Liver (tissue), 9 donors: Measurements from ENCODE around the gene MXD4. TPM values are rescaled to one million over a fixed set of nuclear protein-coding genes. Genes with fewer than 3 reads are reported as not detected.

Experiments used
- DNase-seq: peaks from one replicate; pipeline ENCODE4 v3.0.0-alpha.2; 2017; ENCODE audit warnings: low spot score
- H3K27ac ChIP-seq, 2 donors: one replicate each; pipeline ENCODE4 v1.7.0; 2013; ENCODE audit warnings: inconsistent platforms in 2 of 2, low read length in 2 of 2, control low read depth in 1 of 2, low read depth in 1 of 2, mild to moderate bottlenecking in 1 of 2
- H3K27me3 ChIP-seq, 4 donors: one replicate each; pipeline versions ENCODE4 v1.6.1 to v1.7.0; 2013; ENCODE audit warnings: low read length in 3 of 4, inconsistent platforms in 1 of 4, mild to moderate bottlenecking in 1 of 4, moderate library complexity in 1 of 4; ENCODE audit not compliant: control insufficient read depth in 4 of 4, insufficient read depth in 4 of 4
- H3K36me3 ChIP-seq, 4 donors: one replicate each; pipeline versions ENCODE4 v1.6.1 to v1.7.0; 2013; ENCODE audit warnings: low read length in 3 of 4, mild to moderate bottlenecking in 3 of 4, low read depth in 1 of 4, moderate library complexity in 1 of 4; ENCODE audit not compliant: control insufficient read depth in 4 of 4, insufficient read depth in 3 of 4
- H3K4me1 ChIP-seq, 4 donors: one replicate each; pipeline versions ENCODE4 v1.6.1 to v1.7.0; 2013; ENCODE audit warnings: low read length in 3 of 4, mild to moderate bottlenecking in 3 of 4, moderate library complexity in 1 of 4; ENCODE audit not compliant: control insufficient read depth in 4 of 4, insufficient read depth in 4 of 4
- H3K4me3 ChIP-seq, 3 donors: one replicate each; pipeline versions ENCODE4 v1.6.1 to v1.7.0; 2013; ENCODE audit warnings: low read length in 3 of 3, control low read depth in 1 of 3, low read depth in 1 of 3, mild to moderate bottlenecking in 1 of 3
- H3K9ac ChIP-seq, 2 donors: one replicate each; pipeline ENCODE4 v1.7.0; 2013; ENCODE audit warnings: low read length in 2 of 2, mild to moderate bottlenecking in 2 of 2, moderate library complexity in 2 of 2, control low read depth in 1 of 2, low read depth in 1 of 2
- H3K9me3 ChIP-seq, 4 donors: one replicate each; pipeline versions ENCODE4 v1.6.1 to v1.7.0; 2013; ENCODE audit warnings: low read length in 3 of 4; ENCODE audit not compliant: control insufficient read depth in 4 of 4
- ATF3 ChIP-seq: IDR thresholded peaks from 2 replicates; pipeline ENCODE4 v1.6.1; 2016; ENCODE audit warnings: antibody characterized with exemption
- CTCF ChIP-seq: fragments of 150-350 bp; IDR thresholded peaks from 2 replicates; pipeline ENCODE4 v1.5.1; 2017; ENCODE audit warnings: improper control_type of control experiment, low read depth, low read length; ENCODE audit not compliant: missing input control
- EGR1 ChIP-seq, 2 donors: IDR thresholded peaks; 2 replicates each; pipeline ENCODE4 v1.6.1; 2016 to 2018; ENCODE audit warnings: antibody characterized with exemption in 2 of 2, low read depth in 2 of 2
- FOXA1 ChIP-seq: IDR thresholded peaks from 2 replicates; pipeline ENCODE4 v1.6.1; 2016; ENCODE audit warnings: antibody characterized with exemption
- FOXA2 ChIP-seq: IDR thresholded peaks from 2 replicates; pipeline ENCODE4 v1.6.1; 2016; ENCODE audit warnings: antibody characterized with exemption
- GABPA ChIP-seq, 2 donors: IDR thresholded peaks in 1 of 2; conservative IDR thresholded peaks in 1 of 2; 2 replicates each; pipeline ENCODE4 v1.6.1; 2016; ENCODE audit warnings: antibody characterized with exemption in 2 of 2, mild to moderate bottlenecking in 1 of 2, moderate library complexity in 1 of 2
- HNF4A ChIP-seq, 2 donors: conservative IDR thresholded peaks; 2 replicates each; pipeline ENCODE4 v1.6.1; 2016; ENCODE audit warnings: antibody characterized with exemption in 2 of 2, mild to moderate bottlenecking in 2 of 2
- HNF4G ChIP-seq: IDR thresholded peaks from 2 replicates; pipeline ENCODE4 v1.6.1; 2016; ENCODE audit warnings: antibody characterized with exemption
- JUND ChIP-seq, 2 donors: IDR thresholded peaks; 2 replicates each; pipeline ENCODE4 v1.6.1; 2016; ENCODE audit warnings: antibody characterized with exemption in 2 of 2
- NR2F2 ChIP-seq: IDR thresholded peaks from 2 replicates; pipeline ENCODE4 v1.6.1; 2016; ENCODE audit warnings: antibody characterized with exemption
- RAD21 ChIP-seq, 2 donors: IDR thresholded peaks; 2 replicates each; pipeline ENCODE4 v1.6.1; 2016; ENCODE audit warnings: antibody characterized with exemption in 2 of 2, mild to moderate bottlenecking in 2 of 2
- REST ChIP-seq: IDR thresholded peaks from 2 replicates; pipeline ENCODE4 v1.6.1; 2016; ENCODE audit warnings: antibody characterized with exemption, mild to moderate bottlenecking
- SP1 ChIP-seq: IDR thresholded peaks from 2 replicates; pipeline ENCODE4 v1.6.1; 2018; ENCODE audit warnings: antibody characterized with exemption, mild to moderate bottlenecking
- TAF1 ChIP-seq: conservative IDR thresholded peaks from 2 replicates; pipeline ENCODE4 v1.6.1; 2016; ENCODE audit warnings: antibody characterized with exemption, mild to moderate bottlenecking
- YY1 ChIP-seq: IDR thresholded peaks from 2 replicates; pipeline ENCODE4 v1.6.1; 2016; ENCODE audit warnings: antibody characterized with exemption, mild to moderate bottlenecking
- ZBTB33 ChIP-seq: IDR thresholded peaks from 2 replicates; pipeline ENCODE4 v1.6.1; 2016; ENCODE audit warnings: antibody characterized with exemption
- WGBS: extraction: QIAGEN DNeasy Blood & Tissue Kit; methylation state at CpG from one replicate; pipeline ENCODE4 v1.1.7; 2013; 5-methylcytosine and 5-hydroxymethylcytosine counted together
- polyA plus RNA-seq, 2 donors: library from polyadenylated mRNA; stranded (reverse) in 1 of 2; unstranded in 1 of 2; fragments of 200-250 nt in 1 of 2; fragments of >200 nt in 1 of 2; fragmentation: Nextera tagmentation in 1 of 2; extraction: Ambion mirVana in 1 of 2; gene quantifications; one replicate each; pipeline versions ENCODE4 v1.2.1 to v1.2.3, GENCODE V29; 2013 to 2015
- total RNA-seq, 2 donors: library from RNA; depleted of rRNA; stranded (reverse); fragments of >200 nt; gene quantifications; one replicate each; pipeline ENCODE4 v1.2.3, GENCODE V29; 2014
- donor health status: healthy.
- donor health status: healthy.
- donor health status: healthy.
- donor health status: healthy.
- donor health status: healthy.

MXD4 gene
- total and polyA plus RNA-seq, 4 donors: 6.5 to 19.6 (median 15.9) TPM

- no peaks in the 10 kb centered on the region for H3K36me3 ChIP-seq
- TF ChIP-seq NR2F2 (no peak), JUND (IDR thresholded peaks at IDR 0.05) (no peak), CTCF (no peak), FOXA2 (no peak), TAF1 (no peak)
- H3K9ac ChIP-seq: no peak overlapping the region
- no peaks in the 10 kb centered on the region for H3K27me3 ChIP-seq
- 78% methylated on average over 24 of the region's 24 CpGs for WGBS
- no peak overlapping the region for H3K27ac ChIP-seq
- H3K9me3 ChIP-seq: no peaks in the 10 kb centered on the region
- H3K4me3 ChIP-seq: no peak overlapping the region
- H3K4me1 ChIP-seq: no peaks in the 10 kb centered on the region
- no peak for DNase-seq
These were observed 29.2 kb upstream of the MXD4 start for GRCh38 chr4:2290974-2291704.

GRCh38 chr4:2290488-2290887 is 28.6 kb upstream of the MXD4 start:
- Histone ChIP-seq H3K9ac (no peak overlapping the region), H3K4me1 (no peaks in the 10 kb centered on the region), H3K36me3 (no peaks in the 10 kb centered on the region), H3K4me3 (no peak overlapping the region), H3K9me3 (no peaks in the 10 kb centered on the region), H3K27ac (no peak overlapping the region), H3K27me3 (no peaks in the 10 kb centered on the region)
- DNase-seq: no peak
- TF ChIP-seq EGR1 (IDR thresholded peaks at IDR 0.05; ENCODE audit: low read depth in 2 of 2): no peak
- WGBS: 94% methylated on average over 9 of the region's 9 CpGs

GRCh38 chr4:2289955-2290333 is 28.0 kb upstream of the MXD4 start:
- 94% methylated on average over 11 of the region's 11 CpGs for WGBS
- Histone ChIP-seq H3K4me1 (no peaks in the 10 kb centered on the region), H3K27ac (no peak overlapping the region), H3K4me3 (no peak overlapping the region), H3K9ac (no peak overlapping the region), H3K27me3 (no peaks in the 10 kb centered on the region), H3K36me3 (no peaks in the 10 kb centered on the region), H3K9me3 (no peaks in the 10 kb centered on the region)
- no peak for TF ChIP-seq FOXA1
- no peak for TF ChIP-seq ATF3
- no peak for TF ChIP-seq SP1
- no peak for TF ChIP-seq RAD21 (IDR thresholded peaks at IDR 0.05)
- TF ChIP-seq HNF4A (conservative IDR thresholded peaks at IDR 0.05): no peak
- no peak for TF ChIP-seq NR2F2
- TF ChIP-seq EGR1 (IDR thresholded peaks at IDR 0.05; ENCODE audit: low read depth in 2 of 2): no peak
- no peak for TF ChIP-seq ZBTB33
- TF ChIP-seq JUND (IDR thresholded peaks at IDR 0.05): no peak
- no peak for TF ChIP-seq FOXA2
- no peak for TF ChIP-seq HNF4G
- no peak for TF ChIP-seq YY1
- TF ChIP-seq GABPA (IDR thresholded peaks at IDR 0.05 in 1 of 2, conservative IDR thresholded peaks at IDR 0.05 in 1 of 2): no peak
- no peak for TF ChIP-seq REST
- no peak for TF ChIP-seq CTCF
- TF ChIP-seq TAF1: no peak
- no peak for DNase-seq
